GM12801 (cell line): ENCODE measurements around the gene GRXCR1.

Experiments
- CTCF ChIP-seq: IDR thresholded peaks from one replicate; pipeline ENCODE4 v1.5.1; 2011; ENCODE audit warnings: control low read depth; ENCODE audit not compliant: insufficient read length; ENCODE audit errors: extremely low read depth

GRXCR1 gene

DNA sequence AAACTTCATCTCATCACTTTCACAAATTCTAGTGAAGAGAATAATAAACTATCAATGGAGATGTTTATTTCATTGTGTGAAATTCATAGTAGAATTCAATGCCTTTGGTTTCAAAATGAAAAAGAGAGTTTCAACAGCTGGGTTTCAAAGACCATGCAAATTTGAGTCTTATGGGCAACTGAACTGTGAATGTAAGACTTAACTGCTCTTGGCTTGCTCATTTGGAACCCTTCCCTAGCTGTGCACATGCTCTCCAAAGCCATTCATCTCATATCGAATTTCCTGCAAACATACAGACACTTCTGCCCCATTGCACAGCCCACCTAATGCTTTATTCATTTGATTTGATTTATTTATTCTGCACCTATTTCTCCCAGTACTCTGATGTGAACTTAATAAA, 154.5 kb downstream of the GRXCR1 start:
- TF ChIP-seq CTCF, result no peak

- TF ChIP-seq CTCF, result no peak
These were observed 156.1 kb downstream of the GRXCR1 start for GRCh38 chr4:43048570-43048969.

DNA sequence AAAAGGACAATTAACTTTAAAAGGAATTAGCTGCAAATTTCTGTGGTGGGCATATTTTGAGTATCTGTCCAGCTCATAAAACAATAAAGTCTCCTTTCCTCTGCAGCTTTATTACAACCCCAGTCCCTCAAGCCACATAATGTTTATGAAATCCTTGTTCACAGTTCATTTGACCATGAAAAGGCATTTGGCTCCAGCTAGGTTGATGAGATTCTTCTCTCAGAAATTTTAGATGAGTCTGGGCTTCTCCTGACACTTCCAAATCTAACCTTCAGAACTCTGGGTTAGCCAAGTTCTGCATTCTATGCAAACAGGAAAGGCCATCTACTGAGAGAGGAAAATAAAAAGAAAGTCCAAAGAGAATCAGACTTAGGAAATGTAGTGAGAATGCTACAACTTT, 156.8 kb downstream of the GRXCR1 start:
- TF ChIP-seq CTCF, result no peak

DNA sequence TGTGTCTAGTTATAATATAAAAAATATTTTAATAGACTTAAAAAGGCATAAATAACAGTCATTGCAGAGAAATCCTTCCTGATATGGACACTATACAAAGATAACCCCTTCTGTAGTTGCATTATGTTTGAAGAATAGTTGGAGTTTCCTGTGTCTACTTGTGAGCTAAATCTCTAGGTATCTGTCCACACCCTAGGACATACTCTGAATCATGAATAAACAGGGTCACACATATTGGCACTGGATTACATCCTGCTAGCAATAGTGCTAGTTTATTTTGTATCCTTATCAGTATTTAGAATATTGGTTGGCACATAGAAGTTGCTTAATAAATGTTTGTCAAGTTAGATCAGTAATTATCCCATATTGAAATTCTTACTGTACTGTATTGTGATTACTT, 173.9 kb downstream of the GRXCR1 start:
- no peak for TF ChIP-seq CTCF

- no peak for TF ChIP-seq CTCF
These were observed 178.6 kb downstream of the GRXCR1 start for GRCh38 chr4:43071069-43071468.
